GM19438 (cell line): Measurements from ENCODE around the gene PRSS22.

ENCODE experiments used
- ATAC-seq: cut with Tn5 transposase; IDR thresholded peaks from one replicate; pipeline ENCODE4 v1.9.1; 2021; ENCODE audit warnings: low read depth; ENCODE audit not compliant: unreplicated experiment

The PRSS22 gene

GRCh38 chr16:2817340-2818271 is 40.4 kb downstream of the PRSS22 start:
- ATAC-seq: no peak

- no peak for ATAC-seq
Measured at GRCh38 chr16:2816751-2817339, 41.1 kb downstream of the PRSS22 start, which contains the start of gene PRSS21. TSS of gene PRSS21 (plus strand) at chr16:2817237. CDS start at chr16:2817269, 32 bp downstream.

- ATAC-seq: no peak
Measured at GRCh38 chr16:2815299-2815771, 42.6 kb downstream of the PRSS22 start.

DNA sequence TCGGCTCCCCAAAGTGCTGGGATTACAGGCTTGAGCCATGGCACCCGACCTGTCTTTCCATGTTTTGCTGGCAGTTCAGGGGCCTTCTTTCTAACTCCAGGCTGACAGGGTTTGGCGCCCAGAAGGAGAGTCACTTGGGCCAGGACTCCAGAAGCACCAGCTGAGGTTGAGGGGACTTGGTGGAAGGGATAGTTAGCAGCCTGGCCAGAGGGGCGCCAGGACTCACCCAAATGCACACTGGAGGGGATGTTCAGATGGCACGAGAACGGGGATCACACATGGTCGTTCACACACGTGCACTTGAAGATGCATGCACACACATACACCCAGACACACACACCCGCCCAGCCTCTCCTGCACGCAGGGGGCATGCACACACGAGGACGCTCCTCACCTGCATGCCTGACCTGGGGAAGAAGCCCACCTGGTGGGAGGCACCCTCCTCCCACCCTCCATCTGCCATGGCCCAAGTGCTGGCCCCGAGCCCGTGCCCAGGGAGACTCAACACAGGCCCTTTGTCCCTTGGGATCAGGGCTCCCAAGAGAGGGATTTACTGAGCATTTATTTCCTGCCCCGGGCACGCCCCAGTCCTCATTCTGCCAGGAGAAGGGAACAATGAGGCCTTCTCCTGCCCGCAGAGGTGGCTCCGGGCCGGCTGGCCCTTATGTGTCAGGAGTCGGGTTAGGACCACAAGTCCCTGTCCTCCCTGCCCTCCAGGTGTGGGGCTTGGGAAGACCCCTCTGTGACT is 43.2 kb downstream of the PRSS22 start:
- ATAC-seq: no peak

- ATAC-seq: no peak
Measured at GRCh38 chr16:2813771-2814221, 44.2 kb downstream of the PRSS22 start.

- no peak for ATAC-seq
Measured at GRCh38 chr16:2811703-2812471, 46.1 kb downstream of the PRSS22 start.

DNA sequence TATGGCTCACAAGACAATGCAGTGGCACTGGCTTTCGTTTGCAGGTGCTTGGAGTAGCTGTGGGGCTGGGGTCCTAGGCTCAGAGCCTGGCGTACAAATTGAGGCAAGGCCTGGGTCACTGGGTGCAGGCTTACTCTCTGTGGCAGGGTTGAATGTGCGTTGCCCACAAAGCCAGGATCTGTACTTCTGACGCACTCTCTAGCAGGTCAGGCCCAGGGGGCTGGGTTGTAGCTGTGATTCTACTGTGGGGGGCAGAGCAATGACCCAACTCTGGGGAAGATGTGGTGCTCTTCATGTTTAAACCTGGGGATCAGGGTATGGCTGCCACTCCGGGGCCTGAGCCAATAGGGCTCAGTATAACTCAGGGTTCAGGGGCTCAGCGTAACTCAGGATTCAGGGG is 47.3 kb downstream of the PRSS22 start:
- ATAC-seq: no peak

GRCh38 chr16:2809149-2809760 is 48.7 kb downstream of the PRSS22 start:
- no peak for ATAC-seq

- no peak for ATAC-seq
Measured at GRCh38 chr16:2808181-2808580, 49.8 kb downstream of the PRSS22 start.

- no peak for ATAC-seq
Measured at GRCh38 chr16:2806286-2806685, 51.7 kb downstream of the PRSS22 start.

DNA sequence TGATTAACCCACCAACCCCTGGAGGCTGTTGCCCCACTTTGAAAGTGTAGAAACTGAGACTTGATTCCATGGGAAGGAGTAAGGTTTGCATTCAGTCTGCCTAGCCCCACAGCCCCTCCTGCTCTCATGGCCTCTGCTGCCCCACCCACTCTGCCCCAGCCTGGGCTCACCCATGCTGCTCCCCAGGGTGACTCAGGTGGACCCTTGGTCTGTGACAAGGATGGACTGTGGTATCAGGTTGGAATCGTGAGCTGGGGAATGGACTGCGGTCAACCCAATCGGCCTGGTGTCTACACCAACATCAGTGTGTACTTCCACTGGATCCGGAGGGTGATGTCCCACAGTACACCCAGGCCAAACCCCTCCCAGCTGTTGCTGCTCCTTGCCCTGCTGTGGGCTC is 53.2 kb downstream of the PRSS22 start:
- no peak for ATAC-seq

GRCh38 chr16:2803545-2804195 is 54.3 kb downstream of the PRSS22 start:
- no peak for ATAC-seq
